Loucy (cell line): ENCODE measurements around the gene PBX1.

ENCODE experiments used
- EZH2phosphoT487 ChIP-seq: fragments of 200-600 bp; IDR thresholded peaks from 2 replicates; pipeline ENCODE4 v1.6.1; 2018; ENCODE audit warnings: antibody characterized with exemption, mild to moderate bottlenecking, moderate library complexity, borderline replicate concordance
- TF ChIP-seq, protein P1 (sequence below): fragments of 200-600 bp; sonication (generic); conservative IDR thresholded peaks from 2 replicates; pipeline ENCODE4 v1.5.1; 2014; ENCODE audit warnings: mild to moderate bottlenecking, antibody characterized with exemption, low read length

DNA sequence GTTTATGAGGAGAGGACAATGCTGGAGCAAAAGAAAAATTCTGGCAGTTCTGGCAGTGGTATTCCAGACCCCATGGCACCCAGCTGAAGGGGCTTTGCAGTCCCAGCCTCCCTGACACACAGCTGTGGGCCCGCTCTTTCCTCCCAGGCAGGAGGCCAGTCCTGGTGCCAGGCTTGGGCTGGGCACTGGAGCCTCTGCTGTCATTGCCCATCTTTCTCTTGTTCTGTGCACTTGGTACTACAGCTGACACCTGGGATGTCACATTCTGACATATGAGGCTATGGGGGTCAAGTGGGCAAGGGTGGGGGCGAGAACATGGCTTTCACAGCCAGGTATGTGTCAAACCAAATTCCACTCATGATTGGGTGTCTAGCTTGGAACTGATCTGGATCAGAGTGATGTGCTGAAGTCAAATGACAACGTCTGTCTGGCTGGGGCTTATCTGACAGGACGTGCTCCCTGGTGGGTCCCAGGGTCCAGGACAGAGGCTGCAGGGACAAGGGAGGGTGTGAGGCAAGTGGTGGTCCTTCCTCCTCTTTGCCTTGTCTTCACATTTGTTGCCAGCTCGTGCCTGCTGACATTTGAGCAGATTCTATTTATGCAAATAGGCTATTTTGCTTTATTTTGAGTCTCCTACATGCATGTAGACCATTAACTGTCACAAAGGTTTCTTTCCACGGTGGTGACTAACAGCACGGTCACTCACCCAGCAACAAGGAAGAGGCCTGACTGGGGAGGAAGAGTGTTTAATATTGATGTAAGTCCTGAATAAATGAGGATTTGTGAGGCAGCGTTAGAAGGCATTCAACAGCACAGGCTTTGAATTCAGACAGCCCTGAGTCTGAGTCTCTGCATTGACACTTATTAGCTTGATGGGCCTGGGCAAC, 336.3 kb downstream of the PBX1 start:
- TF ChIP-seq, protein P1, sequence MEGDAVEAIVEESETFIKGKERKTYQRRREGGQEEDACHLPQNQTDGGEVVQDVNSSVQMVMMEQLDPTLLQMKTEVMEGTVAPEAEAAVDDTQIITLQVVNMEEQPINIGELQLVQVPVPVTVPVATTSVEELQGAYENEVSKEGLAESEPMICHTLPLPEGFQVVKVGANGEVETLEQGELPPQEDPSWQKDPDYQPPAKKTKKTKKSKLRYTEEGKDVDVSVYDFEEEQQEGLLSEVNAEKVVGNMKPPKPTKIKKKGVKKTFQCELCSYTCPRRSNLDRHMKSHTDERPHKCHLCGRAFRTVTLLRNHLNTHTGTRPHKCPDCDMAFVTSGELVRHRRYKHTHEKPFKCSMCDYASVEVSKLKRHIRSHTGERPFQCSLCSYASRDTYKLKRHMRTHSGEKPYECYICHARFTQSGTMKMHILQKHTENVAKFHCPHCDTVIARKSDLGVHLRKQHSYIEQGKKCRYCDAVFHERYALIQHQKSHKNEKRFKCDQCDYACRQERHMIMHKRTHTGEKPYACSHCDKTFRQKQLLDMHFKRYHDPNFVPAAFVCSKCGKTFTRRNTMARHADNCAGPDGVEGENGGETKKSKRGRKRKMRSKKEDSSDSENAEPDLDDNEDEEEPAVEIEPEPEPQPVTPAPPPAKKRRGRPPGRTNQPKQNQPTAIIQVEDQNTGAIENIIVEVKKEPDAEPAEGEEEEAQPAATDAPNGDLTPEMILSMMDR = no peak
- no peak for TF ChIP-seq EZH2phosphoT487
